Endodermal cell (in vitro differentiated cells): Measurements from ENCODE around the gene TRPV5. TPM values are rescaled to one million over a fixed set of nuclear protein-coding genes. Genes with fewer than 3 reads are reported as not detected.

Experiments used
- DNase-seq: peaks from one replicate; pipeline ENCODE4 v3.0.0-alpha.2; 2017
- H3K27ac ChIP-seq: 2 replicates; pipeline ENCODE4 v1.5.1; 2013; ENCODE audit warnings: mild to moderate bottlenecking, low read depth, low read length, moderate library complexity
- H3K27me3 ChIP-seq: 2 replicates; pipeline ENCODE4 v1.6.1; 2013; ENCODE audit warnings: mild to moderate bottlenecking, low read length, moderate library complexity; ENCODE audit not compliant: insufficient read depth, control insufficient read depth, poor library complexity, severe bottlenecking
- H3K36me3 ChIP-seq: 2 replicates; pipeline ENCODE4 v1.7.0; 2013; ENCODE audit warnings: mild to moderate bottlenecking, low read length, moderate library complexity; ENCODE audit not compliant: control insufficient read depth, insufficient read depth
- H3K4me1 ChIP-seq: one replicate; pipeline ENCODE4 v1.7.0; 2013; ENCODE audit warnings: low read length; ENCODE audit not compliant: control insufficient read depth, insufficient read depth
- H3K4me3 ChIP-seq: 2 replicates; pipeline ENCODE4 v1.5.1; 2013; ENCODE audit warnings: mild to moderate bottlenecking, low read length, moderate library complexity
- H3K9ac ChIP-seq: 2 replicates; pipeline ENCODE4 v1.6.1; 2013; ENCODE audit warnings: mild to moderate bottlenecking, low read length, moderate library complexity; ENCODE audit not compliant: poor library complexity, severe bottlenecking; ENCODE audit errors: extremely low read depth
- H3K9me3 ChIP-seq: 2 replicates; pipeline ENCODE4 v1.6.1; 2013; ENCODE audit warnings: mild to moderate bottlenecking, low read length, moderate library complexity; ENCODE audit not compliant: control insufficient read depth
- H3K27ac Mint-ChIP-seq: 2 replicates; pipeline ENCODE4 v1.8.0; 2020; ENCODE audit warnings: mixed read lengths
- H3K27me3 Mint-ChIP-seq: 2 replicates; pipeline ENCODE4 v1.8.0; 2021; ENCODE audit warnings: mild to moderate bottlenecking, mixed read lengths; ENCODE audit not compliant: insufficient read depth
- H3K36me3 Mint-ChIP-seq: 2 replicates; pipeline ENCODE4 v1.8.0; 2020; ENCODE audit warnings: low read depth, mixed read lengths
- H3K4me1 Mint-ChIP-seq: 2 replicates; pipeline ENCODE4 v1.8.0; 2020; ENCODE audit warnings: mixed read lengths
- H3K4me3 Mint-ChIP-seq: 2 replicates; pipeline ENCODE4 v1.8.0; 2020; ENCODE audit warnings: mild to moderate bottlenecking, moderate library complexity, mixed read lengths
- H3K9me3 Mint-ChIP-seq: 2 replicates; pipeline ENCODE4 v1.8.0; 2020; ENCODE audit warnings: mild to moderate bottlenecking, mixed read lengths
- CTCF ChIP-seq: fragments of 200-600 bp; sonication (generic); conservative IDR thresholded peaks from 2 replicates; pipeline ENCODE4 v1.5.0; 2021; ENCODE audit warnings: antibody characterized with exemption, mild to moderate bottlenecking
- WGBS, 2 experiments: methylation state at CpG; one replicate each; pipeline versions ENCODE4 v1.1.5 to v1.1.7; 2013; ENCODE audit warnings: missing lambda C conversion rate in 2 of 2, mixed read lengths in 1 of 2; ENCODE audit not compliant: insufficient coverage in 1 of 2, insufficient read length in 1 of 2; 5-methylcytosine and 5-hydroxymethylcytosine counted together
- total RNA-seq, 2 donors: library from RNA; stranded (reverse); fragmentation: NEBNext Ultra II Directional in 1 of 2; extraction: Animal tissue kit (Norgen Biotek cat#: 25700) in 1 of 2; gene quantifications; 2 replicates in 1 of 2; 3 replicates in 1 of 2; pipeline ENCODE4 v1.2.1, GENCODE V29; 2021

The TRPV5 gene
- total RNA-seq, 2 donors from 2014 or later: 0.15 to 0.22 TPM

GRCh38 chr7:142862786-142863400, 70.7 kb downstream of the TRPV5 start:
- DNase-seq: peak; percentile 27
- Histone ChIP-seq H3K27ac (no peak overlapping the region), H3K4me3 (no peak overlapping the region), H3K9me3 (no peaks in the 10 kb centered on the region), H3K27me3 (no peaks in the 10 kb centered on the region), H3K9ac (no peak overlapping the region), H3K4me1 (no peaks in the 10 kb centered on the region), H3K36me3 (peaks cover 21% of the 10 kb centered on the region)
- TF ChIP-seq CTCF: no peak
- peaks cover 2% of the 10 kb centered on the region for H3K27me3 Mint-ChIP-seq
- H3K36me3 Mint-ChIP-seq: peaks cover 20% of the 10 kb centered on the region
- H3K4me3 Mint-ChIP-seq: no peak overlapping the region
- no peaks in the 10 kb centered on the region for H3K9me3 Mint-ChIP-seq
- WGBS, 2 experiments: 88 to 100% methylated on average over 1 to 7 of the region's 7 CpGs
- peaks cover 23% of the 10 kb centered on the region for H3K4me1 Mint-ChIP-seq
- H3K27ac Mint-ChIP-seq: no peak overlapping the region

GRCh38 chr7:142862351-142862750, 71.2 kb downstream of the TRPV5 start:
- peaks cover 23% of the 10 kb centered on the region for H3K4me1 Mint-ChIP-seq
- Histone ChIP-seq H3K9me3 (no peaks in the 10 kb centered on the region), H3K27me3 (no peaks in the 10 kb centered on the region), H3K27ac (no peak overlapping the region), H3K4me3 (no peak overlapping the region), H3K4me1 (no peaks in the 10 kb centered on the region), H3K9ac (no peak overlapping the region), H3K36me3 (peaks cover 21% of the 10 kb centered on the region)
- H3K27ac Mint-ChIP-seq: no peak overlapping the region
- 71 to 94% methylated on average over 1 to 4 of the region's 4 CpGs for WGBS, 2 experiments
- H3K36me3 Mint-ChIP-seq: peaks cover 20% of the 10 kb centered on the region
- H3K4me3 Mint-ChIP-seq: no peak overlapping the region
- DNase-seq: peak; percentile 32
- no peak for TF ChIP-seq CTCF
- H3K27me3 Mint-ChIP-seq: peaks cover 2% of the 10 kb centered on the region
- no peaks in the 10 kb centered on the region for H3K9me3 Mint-ChIP-seq

- no peaks in the 10 kb centered on the region for H3K27me3 ChIP-seq
- peak; percentile 13 for DNase-seq
- Mint-ChIP-seq H3K4me3 (no peak overlapping the region), H3K27me3 (peaks cover 11% of the 10 kb centered on the region), H3K36me3 (peaks cover 18% of the 10 kb centered on the region), H3K4me1 (peaks cover 28% of the 10 kb centered on the region), H3K9me3 (no peaks in the 10 kb centered on the region), H3K27ac (no peak overlapping the region)
- no peak overlapping the region for H3K4me3 ChIP-seq
- H3K36me3 ChIP-seq: peaks cover 21% of the 10 kb centered on the region
- H3K9me3 ChIP-seq: no peaks in the 10 kb centered on the region
- H3K9ac ChIP-seq: no peak overlapping the region
- WGBS, 2 experiments: 72 to 88% methylated on average over 1 to 3 of the region's 3 CpGs
- no peak for TF ChIP-seq CTCF
- H3K4me1 ChIP-seq: no peaks in the 10 kb centered on the region
- no peak overlapping the region for H3K27ac ChIP-seq
Observed at GRCh38 chr7:142860968-142861367, 72.6 kb downstream of the TRPV5 start.
